Ramos (cell line): ENCODE results near the gene MAP3K5.

Experiments
- in situ Hi-C: fragments of 300-500 bp; cut with MboI; formaldehyde crosslinking; loops from one replicate; pipeline ENCODE4 v1.14.3; 2022; ENCODE audit warnings: low sequenced_read_pairs; ENCODE audit not compliant: unreplicated experiment

Gene MAP3K5

GRCh38 chr6:136752554-136752953 lies 39.7 kb downstream of the MAP3K5 start:
- in situ Hi-C loops = no loop called here

GRCh38 chr6:136751991-136752390 lies 40.3 kb downstream of the MAP3K5 start:
- in situ Hi-C loops = no loop called here

GRCh38 chr6:136751522-136751956 lies 40.7 kb downstream of the MAP3K5 start:
- in situ Hi-C loops = no loop called here

GRCh38 chr6:136750696-136751521 lies 41.4 kb downstream of the MAP3K5 start:
- in situ Hi-C loops = no loop called here

GRCh38 chr6:136749359-136749997 lies 42.8 kb downstream of the MAP3K5 start:
- in situ Hi-C loops = no loop called here

- in situ Hi-C loops = no loop called here
These were observed 44.8 kb downstream of the MAP3K5 start for GRCh38 chr6:136747507-136747906.

GRCh38 chr6:136745300-136745699 lies 47.0 kb downstream of the MAP3K5 start:
- in situ Hi-C loops = no loop called here

GRCh38 chr6:136744889-136745288 lies 47.4 kb downstream of the MAP3K5 start:
- in situ Hi-C loops = no loop called here

GRCh38 chr6:136742125-136742524 lies 50.2 kb downstream of the MAP3K5 start:
- in situ Hi-C loops = no loop called here

GRCh38 chr6:136740050-136740974 lies 52.0 kb downstream of the MAP3K5 start:
- in situ Hi-C loops = no loop called here

GRCh38 chr6:136739501-136739900 lies 52.8 kb downstream of the MAP3K5 start:
- in situ Hi-C loops = no loop called here

- in situ Hi-C loops = no loop called here
These were observed 53.2 kb downstream of the MAP3K5 start for GRCh38 chr6:136739071-136739470.

GRCh38 chr6:136738692-136739057 lies 53.6 kb downstream of the MAP3K5 start:
- in situ Hi-C loops = no loop called here

- in situ Hi-C loops = no loop called here
These were observed 54.2 kb downstream of the MAP3K5 start for GRCh38 chr6:136737871-136738691.

GRCh38 chr6:136737374-136737844 lies 54.9 kb downstream of the MAP3K5 start:
- in situ Hi-C loops = no loop called here

GRCh38 chr6:136736281-136736960 lies 55.9 kb downstream of the MAP3K5 start:
- in situ Hi-C loops = no loop called here

GRCh38 chr6:136734977-136735376 lies 57.3 kb downstream of the MAP3K5 start:
- in situ Hi-C loops = no loop called here

- in situ Hi-C loops = no loop called here
These were observed 59.4 kb downstream of the MAP3K5 start for GRCh38 chr6:136732889-136733288.

- in situ Hi-C loops = no loop called here
These were observed 62.4 kb downstream of the MAP3K5 start for GRCh38 chr6:136729832-136730231.
